GM06990 (cell line): Measurements from ENCODE around the gene UCMA.
"Not testable (repeated sequence)": the region's sequence is repeated elsewhere in the genome, so short reads cannot be mapped to it uniquely, and the experiment has no call there.

ENCODE experiments used
- DNase-seq: peaks from one replicate; pipeline ENCODE4 v3.0.0-alpha.2; 2011; ENCODE audit not compliant: insufficient read length; ENCODE audit errors: extremely low read depth
- H3K27me3 ChIP-seq: replicated peaks from 2 replicates; pipeline ENCODE4 v1.6.0; 2011; ENCODE audit warnings: low read length; ENCODE audit not compliant: control insufficient read depth, insufficient read depth
- H3K36me3 ChIP-seq: 2 replicates; pipeline ENCODE4 v1.5.1; 2011; ENCODE audit warnings: low read length; ENCODE audit not compliant: control insufficient read depth, insufficient read depth
- H3K4me3 ChIP-seq: replicated peaks from 2 replicates; pipeline ENCODE4 v1.5.1; 2011; ENCODE audit warnings: low read depth, mild to moderate bottlenecking, control low read depth, low read length
- CTCF ChIP-seq: IDR thresholded peaks from 2 replicates; pipeline ENCODE4 v1.5.1; 2011; ENCODE audit warnings: low read length, control low read depth, mild to moderate bottlenecking, inconsistent platforms; ENCODE audit not compliant: insufficient read depth, poor library complexity, severe bottlenecking

UCMA gene

DNA sequence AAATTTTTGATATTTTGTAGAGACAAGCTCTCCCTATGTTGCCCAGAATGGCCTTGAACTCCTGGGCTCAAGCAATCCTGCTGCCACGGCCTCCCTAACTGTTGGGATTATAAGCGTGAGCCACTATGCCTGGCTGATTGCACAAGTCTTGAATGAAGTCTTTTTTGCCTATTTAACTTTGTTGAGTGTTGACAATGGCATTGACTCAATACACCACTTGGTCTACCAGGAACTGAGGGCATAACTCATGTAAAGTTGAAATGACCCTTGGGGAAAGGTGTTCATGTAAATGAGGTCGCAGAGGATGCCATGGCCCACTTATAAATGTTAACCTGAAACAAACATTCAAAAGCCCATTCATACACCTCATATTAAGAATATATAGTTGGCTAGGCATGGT, 7.4 kb upstream of the UCMA start:
- DNase-seq: no peak
- no peak for TF ChIP-seq CTCF
- no peaks in the 10 kb centered on the region for H3K36me3 ChIP-seq

GRCh38 chr10:13239923-13240322, 5.7 kb upstream of the UCMA start:
- H3K27me3 ChIP-seq: no peaks in the 10 kb centered on the region; the same call in 1 of the 2 replicates
- H3K4me3 ChIP-seq: no peak overlapping the region
- H3K36me3 ChIP-seq: no peaks in the 10 kb centered on the region
- TF ChIP-seq CTCF: no peak
- DNase-seq: no peak

More for the DNA sequence above, 7.4 kb upstream of the UCMA start:
- Histone ChIP-seq H3K27me3 (no peaks in the 10 kb centered on the region; the same call in 1 of the 2 replicates), H3K4me3 (no peak overlapping the region)

DNA sequence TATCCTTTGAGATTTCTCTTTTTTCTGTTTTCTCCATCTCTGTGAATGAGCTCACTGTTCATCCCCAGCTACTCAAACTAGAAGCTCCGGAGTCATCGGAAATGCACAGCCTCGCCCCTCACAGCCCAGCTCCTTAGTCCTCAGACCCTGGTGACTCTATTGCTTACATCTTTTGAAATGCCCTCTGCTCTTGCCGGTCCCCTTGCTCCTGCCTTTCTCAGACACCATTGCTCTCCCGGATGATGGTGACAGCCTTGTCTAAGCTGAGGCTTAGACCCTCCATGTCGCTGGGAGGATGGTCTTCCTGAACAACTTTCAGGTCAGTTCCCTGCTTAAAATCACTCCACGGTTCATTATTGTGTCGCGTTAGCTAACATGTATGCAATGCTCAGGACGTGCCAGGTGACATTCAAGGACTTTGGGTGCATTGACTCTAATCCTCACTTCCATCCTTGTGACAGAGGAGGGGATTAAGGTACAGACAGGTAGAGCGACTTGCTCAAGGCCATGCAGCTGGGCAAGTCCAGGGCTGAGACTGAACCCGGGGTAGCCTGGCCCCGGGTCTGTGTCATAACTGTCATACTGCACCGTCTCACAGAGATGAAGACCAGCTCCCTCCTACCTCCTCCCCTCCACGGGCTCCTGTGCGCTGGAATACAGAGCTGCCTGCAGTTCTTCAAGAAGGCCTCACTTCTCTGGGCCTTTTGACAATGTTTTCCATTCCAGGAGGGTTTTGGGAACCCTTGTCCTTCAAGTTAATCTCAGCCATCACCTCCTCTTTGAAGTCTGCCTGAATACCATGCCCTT, 4.3 kb upstream of the UCMA start:
- no peak overlapping the region for H3K4me3 ChIP-seq
- H3K36me3 ChIP-seq: no peaks in the 10 kb centered on the region
- no peak for DNase-seq
- TF ChIP-seq CTCF: no peak
- no peaks in the 10 kb centered on the region; the same call in 1 of the 2 replicates for H3K27me3 ChIP-seq

- Histone ChIP-seq H3K36me3 (no peaks in the 10 kb centered on the region), H3K4me3 (no peak overlapping the region), H3K27me3 (no peaks in the 10 kb centered on the region; the same call in 1 of the 2 replicates)
- DNase-seq: no peak
- no peak for TF ChIP-seq CTCF
These were observed 2.5 kb upstream of the UCMA start for GRCh38 chr10:13236638-13237037.

- not testable (repeated sequence) for H3K36me3 ChIP-seq, DNase-seq, H3K27me3 ChIP-seq, H3K4me3 ChIP-seq
These were observed 562 bp upstream of the UCMA start for GRCh38 chr10:13234736-13235135.

GRCh38 chr10:13233358-13233757, 816 bp downstream of the UCMA start:
- no peak for TF ChIP-seq CTCF
- no peak for DNase-seq
- H3K27me3 ChIP-seq: no peaks in the 10 kb centered on the region; the same call in 1 of the 2 replicates
- H3K36me3 ChIP-seq: no peaks in the 10 kb centered on the region
- H3K4me3 ChIP-seq: no peak overlapping the region
